NCI-H524 (cell line): ENCODE results near the gene BEGAIN.

Source experiments
- DNase-seq, 2 experiments: peaks; one replicate each; lab custom pipeline; 2025; lab: John Stamatoyannopoulos, UW

Gene BEGAIN

DNA sequence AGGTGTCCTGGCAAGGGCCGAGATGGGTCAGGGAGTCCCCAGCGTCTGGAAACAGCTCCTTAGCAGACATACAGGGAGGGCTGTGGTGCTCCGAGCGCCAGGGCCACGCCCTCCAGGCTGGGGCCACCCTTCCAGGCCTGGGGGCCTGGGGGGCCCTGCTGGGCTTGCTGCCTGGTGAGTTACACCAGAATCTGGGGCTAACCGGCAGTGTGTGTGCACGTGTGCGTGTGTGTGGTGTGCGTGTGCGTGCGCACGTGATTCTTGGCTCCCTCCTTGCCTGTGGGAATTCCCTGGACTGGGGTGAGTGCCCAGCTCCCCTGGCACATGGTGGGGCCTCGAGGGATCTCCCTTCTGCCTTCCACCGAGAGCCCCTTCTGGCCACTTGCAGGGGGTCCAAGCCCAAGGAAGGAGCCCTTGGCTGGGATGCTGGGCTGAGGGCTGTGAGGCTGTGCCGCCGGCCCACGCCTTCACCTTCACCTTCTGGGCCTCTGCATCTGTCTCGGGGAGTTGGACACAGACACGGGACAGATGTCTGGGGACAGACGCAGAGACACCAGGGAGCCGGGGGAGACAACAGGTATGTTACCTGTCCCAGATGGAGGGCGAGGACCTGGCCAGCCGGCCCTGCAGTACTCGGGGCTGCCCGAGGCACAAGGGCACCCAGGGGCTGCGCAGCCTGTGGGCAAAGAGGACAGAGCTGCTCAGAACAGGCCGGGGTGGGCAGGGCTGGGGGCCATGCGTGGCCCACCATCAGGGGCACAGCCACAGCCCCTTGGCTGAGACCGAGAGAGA lies 37.2 kb downstream of the BEGAIN start:
- no peak for DNase-seq

DNA sequence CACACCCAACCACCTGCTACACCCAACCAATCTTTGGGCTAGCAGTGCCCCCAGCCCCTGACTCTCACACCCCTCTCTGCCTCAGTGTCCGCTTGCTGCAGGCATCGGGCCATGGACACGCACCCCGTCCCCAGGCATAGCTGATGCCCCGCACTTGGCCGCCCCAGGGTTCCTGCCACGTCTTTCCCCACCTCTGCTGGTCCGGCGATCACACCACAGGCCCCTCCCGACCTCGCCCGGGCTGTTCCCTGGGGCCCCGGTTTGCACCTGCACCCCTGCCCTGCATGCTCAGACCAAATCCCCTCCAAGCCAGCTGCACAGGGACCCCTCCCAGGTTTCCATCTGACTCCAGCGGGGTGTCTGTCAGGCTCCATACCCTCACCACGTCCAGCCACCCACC lies 38.3 kb downstream of the BEGAIN start:
- DNase-seq = no peak

DNA sequence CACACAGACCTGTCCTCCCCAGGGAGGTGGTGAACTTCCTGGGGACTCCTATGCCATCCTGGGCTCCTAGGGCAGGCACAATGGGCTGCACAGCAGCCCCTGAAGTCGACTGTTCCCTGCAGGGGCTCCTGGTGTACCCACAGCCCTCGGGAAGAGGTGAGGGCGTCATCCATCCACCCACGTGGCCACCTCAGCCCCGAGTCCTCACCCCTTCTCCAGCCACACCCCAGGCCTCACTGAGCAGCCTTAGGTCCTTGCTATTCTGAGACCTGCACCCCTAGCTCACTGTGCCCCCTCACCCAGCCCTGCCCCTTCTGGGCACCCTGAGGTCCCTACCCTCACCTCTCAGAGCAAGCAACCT lies 38.9 kb downstream of the BEGAIN start:
- no peak for DNase-seq

DNA sequence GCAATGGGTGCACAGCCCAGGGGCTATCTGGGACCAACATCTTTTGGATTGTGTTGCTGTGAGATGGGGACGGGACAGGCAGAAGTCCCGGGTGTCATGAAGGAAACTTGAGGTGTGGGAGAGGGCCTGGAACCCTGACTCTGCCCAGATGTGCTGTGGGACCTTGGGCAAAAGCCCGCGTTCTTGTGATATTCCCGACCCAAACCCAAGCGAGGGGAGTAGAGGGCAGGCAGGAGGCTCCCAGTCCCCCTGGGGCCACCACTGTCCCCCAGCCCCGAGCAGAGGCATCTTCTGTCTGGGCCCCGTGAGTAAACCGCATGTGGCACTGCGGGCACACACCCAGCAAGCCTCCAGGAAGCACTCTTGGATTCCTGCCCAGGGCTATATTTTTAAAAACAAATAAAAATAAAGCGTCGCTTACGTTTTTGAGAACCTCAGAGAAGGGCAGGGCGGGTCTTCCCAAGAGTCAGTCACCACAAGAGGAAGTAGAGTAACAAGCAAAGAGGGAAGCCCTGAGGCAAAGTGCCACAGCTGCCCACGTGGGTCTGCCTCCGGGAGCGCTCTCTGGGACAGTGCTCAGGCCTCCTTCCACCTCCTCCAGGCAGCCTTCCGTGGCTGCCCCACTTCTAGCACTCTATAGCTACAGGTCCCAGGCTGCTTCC lies 39.5 kb downstream of the BEGAIN start:
- DNase-seq = no peak

DNA sequence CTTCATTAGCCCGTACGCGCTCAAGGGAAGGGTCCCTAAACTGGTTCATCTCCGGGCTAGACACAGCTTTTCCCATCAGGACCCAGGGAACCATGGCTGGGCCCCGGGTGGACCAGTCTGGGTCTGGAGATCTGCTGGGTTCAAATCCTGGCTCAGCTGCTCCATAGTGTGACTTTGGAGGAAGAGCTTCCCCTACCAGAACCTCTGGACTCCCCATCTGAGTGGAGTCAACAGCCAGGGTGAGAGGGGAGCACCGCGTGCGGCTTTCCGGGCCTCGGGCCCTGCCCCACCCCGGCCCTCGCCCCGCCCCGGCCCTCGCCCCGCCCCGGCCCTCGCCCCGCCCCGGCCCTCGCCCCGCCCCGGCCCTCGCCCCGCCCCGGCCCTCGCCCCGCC lies 41.2 kb downstream of the BEGAIN start:
- no peak for DNase-seq

DNA sequence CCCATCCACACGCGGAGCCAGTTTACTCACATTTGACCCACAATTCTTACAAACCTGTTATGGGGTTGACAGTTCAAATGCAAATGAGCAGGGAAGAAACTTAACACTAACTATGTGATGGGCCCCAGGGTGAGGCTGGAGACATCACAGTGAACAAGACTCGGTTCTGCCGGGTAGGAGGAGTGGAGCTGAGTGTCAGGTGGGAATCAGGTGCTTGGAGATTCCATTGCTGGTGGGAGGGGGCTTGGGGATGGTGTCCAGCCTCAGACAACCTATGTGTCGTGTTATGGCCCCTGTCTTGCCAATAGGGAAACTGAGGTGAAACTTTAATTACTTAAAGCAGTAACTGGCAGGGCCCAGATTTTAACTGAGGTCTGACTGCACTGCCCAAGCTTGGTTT lies 41.9 kb downstream of the BEGAIN start:
- no peak for DNase-seq

DNA sequence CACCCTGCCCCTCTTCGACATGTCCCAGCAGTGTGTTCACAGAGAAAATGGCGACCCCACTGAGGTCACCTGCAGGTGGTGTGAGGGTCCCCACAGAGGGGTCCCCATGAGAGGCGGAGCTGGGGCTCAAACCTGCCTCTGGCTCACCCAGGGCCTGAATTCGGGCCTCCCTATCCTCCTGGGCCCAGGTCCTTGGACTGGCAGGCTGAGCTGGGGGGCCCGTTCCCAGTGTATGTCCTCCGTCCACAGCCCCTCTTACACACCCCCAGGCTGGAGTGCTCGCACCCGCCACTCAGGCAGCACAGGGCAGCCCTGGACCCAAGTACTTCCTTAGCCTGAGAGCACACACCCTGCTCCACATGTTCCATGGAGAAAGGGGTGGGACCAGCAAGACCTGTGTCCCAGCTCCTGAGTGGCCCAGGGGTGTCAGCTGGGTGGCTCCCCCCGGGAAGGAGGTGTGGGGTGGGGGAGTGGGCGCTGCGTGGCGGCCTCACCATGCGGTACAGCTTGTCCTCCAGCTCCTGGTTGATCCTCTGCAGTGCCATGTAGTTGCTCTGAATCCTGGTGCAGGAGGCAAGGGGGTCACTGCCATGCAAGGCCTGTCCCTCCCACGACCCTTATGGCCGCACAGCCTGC lies 42.6 kb downstream of the BEGAIN start:
- no peak for DNase-seq

DNA sequence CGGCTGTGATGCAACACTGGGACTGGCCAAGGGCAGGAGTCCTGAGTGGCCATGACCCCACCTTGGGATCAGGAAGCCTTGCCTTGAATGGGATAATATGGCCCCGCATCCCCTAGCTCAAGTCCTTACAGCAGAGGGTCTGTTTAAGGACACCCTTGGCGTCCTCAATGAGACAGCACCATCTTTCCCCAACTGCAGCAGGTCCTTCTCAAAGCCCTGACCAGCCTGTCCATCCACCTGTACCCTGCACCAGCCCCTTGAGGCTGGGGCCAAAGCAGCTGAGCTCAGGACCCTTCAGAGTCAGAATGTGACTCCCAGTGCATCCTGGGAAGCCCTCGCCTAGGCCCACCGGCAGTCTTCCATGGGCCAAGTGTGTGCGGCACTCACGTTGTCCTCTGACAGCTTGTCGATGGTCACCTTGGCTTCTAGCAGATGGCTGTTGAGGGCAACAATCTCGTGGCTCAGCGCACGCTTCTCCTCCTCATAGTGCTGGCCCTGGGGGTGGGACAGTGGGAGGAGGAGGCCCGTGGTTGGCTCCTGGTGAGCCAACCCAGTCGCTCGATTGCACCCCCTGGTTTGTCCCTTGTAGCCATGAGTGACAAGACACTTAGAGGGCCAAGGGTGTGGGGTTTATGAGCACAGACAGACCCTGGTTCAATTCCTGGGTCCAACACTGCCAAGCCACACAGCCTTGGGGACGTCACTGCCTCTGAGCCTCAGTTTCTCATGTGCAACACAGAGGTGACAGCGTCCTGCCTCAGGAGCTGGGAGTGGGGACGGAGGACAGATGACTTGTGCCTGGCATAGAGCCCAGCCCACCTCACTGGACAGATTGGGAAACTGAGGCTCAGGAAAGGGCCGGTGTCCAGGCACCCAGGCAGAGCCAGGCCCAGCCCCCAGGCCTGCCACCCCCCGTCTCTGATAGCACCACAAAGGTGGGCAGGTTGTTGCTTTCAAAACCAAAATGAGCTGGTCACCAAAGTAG lies 43.5 kb downstream of the BEGAIN start:
- no peak for DNase-seq

DNA sequence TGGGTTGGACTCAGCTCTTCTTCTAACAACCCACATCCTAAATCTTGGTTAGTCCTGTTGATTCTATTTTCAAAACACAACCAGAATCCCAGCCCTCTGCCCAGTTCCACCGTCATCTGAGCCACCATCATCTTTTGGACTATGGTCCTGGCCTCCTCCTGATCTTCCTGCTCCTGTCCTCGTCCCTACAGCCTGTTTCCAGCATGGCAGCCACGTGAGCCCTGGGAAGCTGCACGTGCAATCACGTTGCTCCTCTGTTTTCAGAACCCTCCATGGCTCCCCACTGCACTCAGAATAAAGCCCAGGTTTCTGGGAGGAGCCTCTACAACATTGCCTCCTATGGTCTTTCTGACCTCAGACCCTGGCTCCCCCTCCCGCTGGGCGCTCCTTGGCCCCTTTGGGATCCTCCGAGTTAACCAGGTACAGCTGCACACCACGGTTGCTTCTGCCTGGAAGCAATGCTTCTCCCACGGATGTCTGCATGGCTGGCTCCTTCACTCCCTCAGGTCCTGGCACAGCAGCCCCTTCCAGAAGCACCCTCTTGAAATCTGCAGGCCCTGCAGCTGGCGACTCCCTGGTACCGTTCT lies 44.5 kb downstream of the BEGAIN start:
- DNase-seq = no peak

DNA sequence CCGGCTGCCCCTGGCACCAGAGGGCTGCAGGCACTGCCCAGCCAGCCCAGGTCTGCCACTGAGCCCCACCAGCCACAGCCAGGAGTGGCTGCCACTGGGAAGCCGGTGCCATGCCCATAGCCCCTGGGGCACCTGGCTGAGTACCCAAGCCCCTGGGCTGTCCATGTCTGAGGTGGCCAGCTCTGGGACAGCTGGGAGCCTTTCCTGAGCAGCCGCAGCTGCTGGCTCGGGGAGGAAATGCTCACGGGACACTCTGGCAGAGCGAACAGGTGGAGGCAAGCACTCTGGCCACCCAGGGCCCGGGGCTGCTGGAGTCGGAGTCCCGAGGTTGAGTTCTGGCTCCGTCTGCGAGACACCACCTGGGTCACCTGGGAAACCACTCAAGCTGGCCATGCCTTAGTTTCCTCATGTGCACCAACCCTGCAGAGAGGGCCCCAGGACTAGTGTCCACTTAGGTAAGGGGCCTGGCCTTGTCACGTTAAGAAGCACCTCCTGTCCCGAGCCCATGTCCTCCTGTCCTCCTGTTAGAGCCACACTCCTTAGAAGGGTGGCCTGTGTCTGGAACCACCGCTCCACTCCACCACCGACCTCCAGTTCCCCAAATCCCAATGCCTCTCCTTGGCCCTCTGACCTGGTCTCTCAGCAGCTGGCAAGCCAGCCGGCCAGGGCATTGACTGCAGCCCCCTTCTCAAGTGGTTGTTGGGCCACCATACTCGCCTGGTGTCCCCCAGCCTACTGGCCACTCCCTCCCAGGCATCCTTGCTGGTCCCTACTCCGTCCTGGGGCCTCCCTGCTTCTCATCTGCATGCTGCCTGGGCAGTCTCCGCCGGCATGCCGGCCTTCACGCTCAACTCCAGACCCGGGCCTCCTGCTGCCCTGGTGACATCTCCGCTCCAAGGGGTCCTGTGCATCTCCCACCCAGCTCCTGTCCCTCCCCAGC lies 45.3 kb downstream of the BEGAIN start:
- no peak for DNase-seq

DNA sequence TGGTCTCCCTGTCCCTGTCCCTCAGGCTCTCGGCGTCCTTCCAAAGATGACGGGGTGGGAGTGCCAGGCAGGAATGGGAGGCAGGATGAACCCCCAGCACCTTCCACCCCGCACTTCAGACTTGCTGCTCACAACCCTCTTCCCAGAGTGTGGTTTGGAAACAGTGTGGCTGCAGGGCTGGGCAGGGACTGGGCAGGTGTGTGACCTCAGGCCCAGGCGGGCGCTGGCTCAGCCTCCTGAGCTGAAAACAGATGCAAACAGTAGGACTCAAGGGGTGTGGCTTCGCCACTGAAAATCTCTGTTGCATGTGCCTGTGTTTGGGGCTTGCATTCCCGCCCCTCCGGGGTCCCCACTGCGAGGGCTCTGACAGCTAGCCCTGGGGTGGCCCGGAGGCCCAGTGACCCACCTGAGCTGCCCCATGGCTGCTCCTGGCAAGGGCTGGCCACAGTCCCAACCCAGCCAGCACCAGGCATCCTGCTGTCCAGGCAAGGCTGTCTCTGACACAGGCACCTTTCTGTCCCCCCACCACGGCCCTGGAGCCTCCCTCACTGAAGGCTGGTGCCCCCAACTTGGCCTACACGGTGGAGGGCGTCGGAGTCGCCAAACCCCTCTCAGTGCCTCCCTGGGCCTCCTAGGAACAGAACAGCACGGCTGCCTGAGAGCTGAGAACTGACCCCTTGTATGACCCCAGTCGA lies 46.1 kb downstream of the BEGAIN start:
- DNase-seq = no peak

DNA sequence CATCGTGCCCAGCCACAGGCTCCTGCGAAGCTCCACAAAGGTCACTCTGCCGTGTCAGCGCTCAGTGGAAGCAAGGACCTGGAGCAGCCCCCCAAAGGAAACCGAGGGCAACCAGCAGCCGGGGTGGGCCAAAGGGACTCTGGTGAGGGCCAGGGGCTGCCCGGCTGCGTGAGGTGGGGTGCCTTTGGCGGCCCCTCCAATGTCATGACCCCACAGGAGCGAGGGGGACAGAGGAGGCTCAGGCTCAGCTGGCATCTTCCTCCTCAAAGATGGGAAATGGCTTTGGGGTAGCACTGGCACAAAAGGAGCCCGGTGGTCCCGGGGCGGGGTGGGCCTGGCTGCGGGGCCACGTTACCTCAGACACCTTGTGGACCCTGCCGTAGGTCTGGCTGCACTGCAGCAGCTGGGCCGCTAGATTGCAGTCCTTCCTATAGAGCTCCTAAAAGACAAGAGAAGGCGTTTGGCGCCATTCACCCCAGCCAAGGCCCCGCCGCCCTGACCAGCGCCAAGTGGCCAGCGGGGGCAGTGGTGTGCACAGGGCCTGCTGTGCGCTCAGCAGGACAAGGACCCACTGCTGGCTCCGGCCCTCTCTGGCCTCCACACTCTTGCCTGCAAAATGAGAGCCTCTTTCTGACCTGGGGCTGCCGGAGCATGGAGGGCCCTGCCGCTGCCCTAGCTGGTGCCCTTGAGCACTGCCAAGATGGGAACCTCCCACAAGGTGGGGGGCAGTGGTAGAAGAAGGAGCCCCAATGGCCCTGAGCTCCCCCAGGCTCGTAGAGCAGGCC lies 46.9 kb downstream of the BEGAIN start:
- peak in 1 of 2 experiments; percentile 38 for DNase-seq

DNA sequence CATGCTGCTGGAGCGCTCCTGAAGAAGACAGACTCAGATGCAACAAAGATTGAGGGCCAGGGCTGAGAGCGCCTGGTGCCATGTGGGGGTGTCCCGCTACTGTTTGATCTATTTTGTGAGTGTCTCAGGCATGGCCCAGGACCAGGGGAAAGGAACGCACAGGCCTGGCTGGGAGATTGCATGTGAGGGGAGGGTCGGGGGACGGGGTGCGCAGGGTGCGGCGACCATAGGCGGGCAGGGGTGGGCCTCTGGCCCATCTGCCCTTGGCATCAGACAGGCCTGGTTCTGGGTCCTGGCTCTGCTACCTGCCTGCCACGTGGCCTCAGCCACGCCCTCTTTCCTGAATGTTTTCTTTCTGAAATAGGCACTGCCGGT lies 47.5 kb downstream of the BEGAIN start:
- DNase-seq = no peak

DNA sequence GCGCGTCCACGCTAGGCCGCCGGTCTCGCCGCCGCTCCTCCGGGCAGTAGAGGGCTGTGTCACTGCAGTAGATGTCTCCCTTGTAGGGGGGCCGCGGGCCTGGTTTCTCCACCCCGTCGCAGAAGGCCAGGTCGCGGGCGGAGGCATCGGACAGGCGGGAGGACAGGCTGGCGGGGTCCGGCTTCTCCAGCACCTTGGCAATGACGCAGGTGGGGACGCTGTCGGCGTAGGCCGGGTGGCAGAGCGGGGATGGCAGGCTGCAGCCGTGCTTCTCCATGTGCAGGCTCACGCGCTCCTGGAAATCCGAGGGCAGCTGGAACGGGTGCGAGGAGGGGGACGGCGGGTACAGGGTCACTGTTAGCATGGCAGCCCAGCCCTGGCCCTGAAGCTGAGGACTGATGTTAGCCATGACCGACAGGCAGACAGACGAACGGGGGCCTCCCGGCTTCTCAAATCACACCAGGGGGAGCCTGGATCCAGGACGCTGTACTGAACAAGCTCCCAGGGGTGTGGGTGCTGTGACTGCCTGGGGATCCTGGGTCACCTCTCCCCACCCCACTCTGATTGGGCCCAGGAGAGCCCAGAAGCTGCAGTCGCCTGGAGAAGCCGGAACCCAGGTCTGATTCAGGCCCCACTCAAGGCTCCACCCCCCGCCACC lies 48.1 kb downstream of the BEGAIN start:
- no peak for DNase-seq

DNA sequence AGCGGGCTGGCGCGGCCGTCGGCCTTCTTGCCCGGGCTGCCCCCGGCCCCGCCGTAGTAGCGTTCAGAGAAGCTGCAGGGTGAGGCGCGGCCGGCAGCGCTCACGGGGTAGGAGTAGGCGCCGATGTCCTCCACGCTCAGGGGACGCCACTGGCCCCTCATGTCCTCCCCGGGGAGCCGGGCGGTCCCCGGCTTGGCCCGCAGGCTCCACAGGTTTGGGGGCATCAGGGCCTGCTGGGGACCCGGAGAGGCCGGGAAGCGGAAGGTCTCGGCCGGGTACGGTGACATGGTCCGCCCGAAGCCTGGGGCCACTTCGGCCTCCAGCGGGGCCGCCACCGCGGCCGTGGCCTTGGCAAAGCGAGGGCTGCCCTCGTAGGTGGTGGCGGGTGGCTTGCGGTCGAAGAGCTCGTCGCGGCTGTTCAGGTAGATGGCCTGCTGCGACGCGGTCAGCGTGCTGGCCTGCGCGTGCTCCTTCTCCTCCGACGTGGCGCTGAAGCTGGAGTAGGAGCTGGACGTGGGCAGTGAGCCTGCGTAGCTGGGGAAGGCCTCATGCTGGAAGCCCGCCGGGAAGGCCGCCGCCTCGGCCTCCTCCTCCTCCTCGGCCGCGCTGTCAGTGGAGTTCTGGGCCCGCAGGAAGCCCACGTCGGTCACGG lies 48.7 kb downstream of the BEGAIN start:
- DNase-seq = no peak

DNA sequence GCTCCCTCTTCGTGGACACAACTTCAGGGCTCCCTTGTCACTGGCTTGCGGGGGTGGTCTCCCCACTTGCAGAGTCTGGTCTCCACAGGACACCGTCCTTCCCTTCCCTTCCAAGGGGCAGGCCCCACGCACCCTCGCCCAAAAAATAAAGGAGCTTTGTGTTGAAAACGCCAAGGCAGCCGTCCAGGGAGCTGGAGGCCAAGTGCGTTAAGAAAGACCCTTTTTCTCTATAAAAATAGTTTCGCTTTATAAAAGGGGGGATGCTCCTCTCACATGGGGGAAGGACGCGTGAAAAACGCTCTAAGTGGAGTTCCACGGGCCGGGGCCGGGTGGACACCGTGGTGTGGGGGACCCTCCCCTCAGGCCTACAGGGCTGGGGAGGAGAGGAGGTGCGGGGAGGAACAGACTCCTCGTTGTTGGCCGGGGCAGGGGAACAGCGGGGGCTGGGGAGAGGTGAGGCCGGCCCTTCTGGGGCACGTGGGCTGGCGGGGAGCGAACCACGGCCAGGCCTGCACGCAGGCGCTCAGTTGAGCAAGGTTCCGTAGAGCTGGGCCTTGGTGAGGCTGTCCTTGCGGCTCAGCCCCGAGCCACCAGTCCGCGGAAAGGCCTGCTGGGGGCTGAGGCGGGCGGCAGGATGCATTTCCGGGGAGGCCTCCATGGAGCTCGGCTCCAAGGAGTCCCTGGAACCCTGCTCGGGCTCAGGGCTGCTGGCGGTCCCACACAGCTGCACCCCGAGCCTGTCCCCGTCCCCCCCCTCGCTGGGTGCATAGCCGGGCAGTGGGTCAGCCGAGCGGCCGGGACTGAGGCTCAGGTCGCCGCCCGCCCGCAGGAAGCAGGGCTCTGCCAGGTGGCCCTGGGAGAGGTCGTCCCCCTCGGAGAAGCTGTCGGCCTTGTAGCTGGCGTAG lies 49.5 kb downstream of the BEGAIN start:
- no peak for DNase-seq
